IPS-18a (cell line): Measurements from ENCODE around the gene HCN2.

ENCODE experiments used
- H3K27ac ChIP-seq: one replicate; pipeline ENCODE4 v1.5.1; 2013; ENCODE audit warnings: low read length
- H3K27me3 ChIP-seq: one replicate; pipeline ENCODE4 v1.6.1; 2013; ENCODE audit warnings: mild to moderate bottlenecking, low read length; ENCODE audit not compliant: control insufficient read depth, insufficient read depth
- H3K36me3 ChIP-seq: one replicate; pipeline ENCODE4 v1.6.1; 2013; ENCODE audit warnings: low read depth, low read length; ENCODE audit not compliant: control insufficient read depth
- H3K4me1 ChIP-seq: one replicate; pipeline ENCODE4 v1.6.1; 2013; ENCODE audit warnings: low read depth, low read length; ENCODE audit not compliant: control insufficient read depth
- H3K4me3 ChIP-seq: one replicate; pipeline ENCODE4 v1.5.1; 2013; ENCODE audit warnings: low read length
- H3K9ac ChIP-seq: one replicate; pipeline ENCODE4 v1.6.1; 2013; ENCODE audit warnings: mild to moderate bottlenecking, low read length, moderate library complexity
- H3K9me3 ChIP-seq: one replicate; pipeline ENCODE4 v1.6.1; 2013; ENCODE audit warnings: low read depth, low read length; ENCODE audit not compliant: control insufficient read depth

Gene HCN2

DNA sequence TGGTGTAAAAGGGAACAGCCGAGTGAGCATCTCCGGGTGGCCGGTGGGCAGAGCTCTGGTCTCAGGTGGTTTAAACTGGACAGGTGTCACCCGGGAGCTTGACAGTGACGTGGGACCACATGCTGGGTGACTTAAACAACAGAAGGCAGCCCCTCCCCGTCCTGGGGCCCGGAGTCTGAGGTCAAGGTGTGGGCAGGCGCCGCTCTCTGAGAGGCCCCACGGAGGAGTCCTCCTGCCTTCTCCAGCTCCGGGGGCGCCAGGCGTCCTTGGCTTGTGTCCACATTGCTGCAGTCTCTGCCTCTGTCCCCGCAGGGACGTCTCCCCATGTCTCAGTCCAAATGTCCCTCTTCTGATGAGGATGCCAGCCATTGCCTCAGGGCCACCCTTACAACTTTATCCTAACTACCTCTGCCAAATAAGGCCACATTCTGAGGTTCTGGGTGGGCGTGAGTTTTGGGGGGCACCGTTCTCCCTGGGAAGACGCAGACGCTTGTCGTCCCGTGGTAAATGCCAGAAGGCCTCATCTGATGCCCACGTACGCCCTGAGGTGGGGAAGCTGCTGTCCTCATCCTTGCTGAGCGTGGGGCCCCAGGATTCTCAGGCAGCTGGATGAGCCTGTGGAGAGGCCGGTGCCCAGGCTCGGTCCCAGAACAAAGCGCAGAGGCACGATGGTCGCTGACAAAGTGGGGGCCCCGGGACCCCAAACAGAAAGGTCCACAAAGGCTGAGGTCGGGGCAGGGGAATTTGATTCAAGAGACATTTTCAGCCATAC lies 32.9 kb upstream of the HCN2 start:
- Histone ChIP-seq H3K9me3 (no peaks in the 10 kb centered on the region), H3K4me1 (no peaks in the 10 kb centered on the region), H3K4me3 (no peak overlapping the region), H3K9ac (no peak overlapping the region), H3K36me3 (no peaks in the 10 kb centered on the region), H3K27me3 (no peaks in the 10 kb centered on the region), H3K27ac (no peak overlapping the region)

DNA sequence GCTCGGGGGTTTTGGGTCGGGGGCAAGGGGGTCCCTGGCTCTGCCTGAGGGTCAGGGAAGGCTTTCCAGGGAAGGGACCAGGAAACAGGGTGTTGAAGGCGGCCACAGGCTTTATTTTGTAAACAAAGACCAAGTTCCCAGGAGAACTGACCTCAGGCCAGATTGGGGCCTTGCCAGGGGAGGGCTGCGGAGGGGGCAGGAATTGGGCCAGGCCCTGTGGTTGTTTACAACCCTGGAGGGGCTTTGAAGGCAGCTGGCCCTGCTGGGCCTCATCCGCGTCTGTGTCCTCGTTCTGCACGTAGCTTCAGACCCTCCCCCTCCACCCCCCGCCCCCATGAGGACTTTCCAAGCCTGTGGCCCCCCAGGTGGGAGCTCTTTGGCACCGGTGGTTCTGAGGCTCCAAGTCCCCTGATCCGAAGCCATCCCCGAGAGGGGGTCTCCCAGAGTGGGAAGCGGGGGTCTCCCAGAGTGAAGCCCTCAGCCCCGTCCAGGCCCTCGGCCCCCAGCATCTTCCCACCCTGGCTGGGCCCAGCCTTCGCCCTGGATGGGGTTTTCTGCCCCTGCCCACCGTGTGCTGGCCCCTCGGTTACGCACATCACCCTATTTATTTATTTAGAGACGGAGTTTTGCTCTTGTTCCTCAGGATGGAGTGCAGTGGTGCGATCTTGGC lies 30.8 kb upstream of the HCN2 start:
- no peak overlapping the region for H3K27ac ChIP-seq
- H3K36me3 ChIP-seq = no peaks in the 10 kb centered on the region
- H3K4me1 ChIP-seq = no peaks in the 10 kb centered on the region
- no peaks in the 10 kb centered on the region for H3K27me3 ChIP-seq
- H3K4me3 ChIP-seq = no peak overlapping the region
- H3K9me3 ChIP-seq = no peaks in the 10 kb centered on the region
- H3K9ac ChIP-seq = no peak overlapping the region

DNA sequence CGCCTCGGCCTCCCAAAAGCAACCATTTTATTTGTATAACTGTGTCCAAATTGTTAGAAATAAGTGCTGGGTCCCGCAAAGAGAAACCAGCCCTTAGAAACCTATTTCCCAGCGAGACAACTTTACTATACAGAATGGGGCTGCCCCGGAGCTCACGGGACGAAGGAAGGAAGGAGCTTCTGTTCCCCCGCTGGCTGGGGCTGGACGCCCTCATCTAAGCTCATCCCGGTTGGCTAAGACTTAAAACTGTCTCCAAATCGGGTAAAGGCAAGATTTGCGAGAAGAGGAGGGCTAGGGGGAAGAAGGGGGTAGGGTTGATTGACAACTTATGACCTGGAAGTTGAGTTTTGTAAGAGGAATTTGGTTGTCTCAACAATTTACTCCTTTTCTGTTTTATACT lies 29.6 kb upstream of the HCN2 start:
- Histone ChIP-seq H3K4me1 (no peaks in the 10 kb centered on the region), H3K27ac (no peak overlapping the region), H3K9ac (no peak overlapping the region), H3K4me3 (no peak overlapping the region), H3K27me3 (no peaks in the 10 kb centered on the region), H3K9me3 (no peaks in the 10 kb centered on the region), H3K36me3 (no peaks in the 10 kb centered on the region)

DNA sequence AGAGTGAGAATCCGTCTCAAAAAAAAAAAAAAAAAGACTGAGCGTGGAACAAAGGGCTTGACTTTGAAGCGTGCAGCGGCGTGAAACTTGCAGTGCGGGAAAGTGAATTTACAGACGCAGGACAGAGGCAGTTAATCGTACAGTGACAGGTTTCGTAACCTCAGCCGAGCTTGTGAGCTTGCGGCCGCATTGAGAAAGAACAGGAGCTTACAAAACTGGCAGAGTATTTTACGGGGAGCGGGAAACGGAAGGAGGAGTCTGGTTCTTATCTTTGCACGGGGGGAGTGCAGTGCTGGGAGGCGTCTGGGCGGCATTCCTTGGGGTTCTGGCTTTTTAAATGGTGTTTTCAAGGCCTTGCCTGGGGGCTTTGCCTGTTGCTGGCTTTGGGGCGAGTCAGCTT lies 23.3 kb upstream of the HCN2 start:
- Histone ChIP-seq H3K27me3 (peaks cover 7% of the 10 kb centered on the region), H3K9ac (no peak overlapping the region), H3K36me3 (no peaks in the 10 kb centered on the region), H3K4me1 (peaks cover 7% of the 10 kb centered on the region), H3K9me3 (no peaks in the 10 kb centered on the region), H3K4me3 (no peak overlapping the region), H3K27ac (no peak overlapping the region)

DNA sequence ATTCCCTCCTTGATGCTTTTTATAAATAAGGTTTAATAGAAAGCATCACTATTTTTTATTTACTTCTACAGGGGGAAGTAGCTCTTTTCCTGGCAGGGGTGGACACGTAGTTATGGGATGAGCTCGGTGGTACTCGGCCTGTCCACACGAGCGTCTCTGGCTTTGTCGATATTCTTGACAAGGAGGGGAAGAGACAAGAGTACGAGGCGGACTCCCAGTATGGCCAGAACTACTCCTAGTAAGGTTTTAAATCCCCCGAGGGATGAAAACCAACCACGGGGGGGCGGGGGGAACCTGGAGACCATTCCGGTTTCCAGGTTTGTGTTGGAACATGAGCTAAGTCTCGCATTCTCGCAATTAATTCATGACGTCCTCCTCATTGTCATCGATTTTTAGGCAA lies 22.8 kb upstream of the HCN2 start:
- Histone ChIP-seq H3K9ac (no peak overlapping the region), H3K4me3 (no peak overlapping the region), H3K4me1 (peaks cover 7% of the 10 kb centered on the region), H3K27ac (no peak overlapping the region), H3K36me3 (no peaks in the 10 kb centered on the region), H3K27me3 (peaks cover 8% of the 10 kb centered on the region), H3K9me3 (no peaks in the 10 kb centered on the region)

DNA sequence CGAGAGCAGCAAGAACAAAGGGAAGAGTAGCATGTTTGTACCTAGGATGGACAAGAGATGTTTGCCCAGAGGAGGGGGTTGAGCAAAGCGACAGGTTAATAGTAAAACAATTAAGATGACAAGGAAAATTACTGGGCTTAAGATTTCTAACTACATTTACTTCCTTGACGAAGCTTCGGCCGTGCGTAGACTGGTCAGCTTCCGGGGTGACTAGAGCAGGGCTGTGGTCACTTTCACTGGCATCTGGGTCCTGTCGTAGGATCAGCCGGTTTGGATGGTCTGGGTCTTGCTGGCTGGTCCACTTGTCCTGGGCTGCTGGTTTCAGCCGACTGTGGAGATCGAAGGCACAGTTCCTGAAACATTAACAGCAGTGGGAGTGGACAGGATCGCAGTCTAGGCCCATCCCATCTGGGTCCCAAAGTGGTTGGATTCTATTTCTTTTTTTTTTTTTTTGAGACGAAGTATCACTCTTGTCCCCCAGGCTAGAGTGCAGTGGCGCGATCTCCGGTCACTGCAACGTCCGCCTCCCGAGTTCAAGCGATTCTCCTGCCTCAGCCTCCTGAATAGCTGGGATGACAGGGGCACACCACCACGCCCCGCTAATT lies 22.3 kb upstream of the HCN2 start:
- Histone ChIP-seq H3K9ac (no peak overlapping the region), H3K27me3 (peaks cover 8% of the 10 kb centered on the region), H3K9me3 (no peaks in the 10 kb centered on the region), H3K36me3 (no peaks in the 10 kb centered on the region), H3K4me1 (peaks cover 7% of the 10 kb centered on the region), H3K4me3 (no peak overlapping the region), H3K27ac (no peak overlapping the region)

DNA sequence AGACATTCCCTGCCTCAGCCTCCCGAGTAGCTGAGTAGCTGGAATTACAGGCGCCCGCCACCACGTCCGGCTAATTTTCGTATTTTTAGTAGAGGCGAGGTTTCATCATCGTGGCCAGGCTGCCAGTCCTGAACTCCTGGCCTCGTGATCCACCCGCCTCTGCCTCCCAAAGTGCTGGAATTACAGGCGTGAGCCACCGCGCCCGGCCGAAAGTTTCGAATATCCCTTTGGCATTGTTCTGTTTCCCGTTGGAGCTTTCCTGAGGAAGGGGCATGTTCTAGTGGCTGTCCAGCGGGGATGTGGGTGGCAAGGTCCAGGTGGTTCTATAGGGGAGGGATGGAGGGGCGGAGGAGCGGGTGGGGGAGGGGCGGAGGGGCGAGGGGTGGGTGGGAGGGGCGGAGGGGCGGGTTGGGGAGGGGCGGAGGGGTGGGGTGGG lies 19.4 kb upstream of the HCN2 start:
- Histone ChIP-seq H3K9me3 (no peaks in the 10 kb centered on the region), H3K4me1 (peaks cover 15% of the 10 kb centered on the region), H3K27ac (no peak overlapping the region), H3K9ac (no peak overlapping the region), H3K36me3 (no peaks in the 10 kb centered on the region), H3K4me3 (no peak overlapping the region), H3K27me3 (peaks cover 8% of the 10 kb centered on the region)

DNA sequence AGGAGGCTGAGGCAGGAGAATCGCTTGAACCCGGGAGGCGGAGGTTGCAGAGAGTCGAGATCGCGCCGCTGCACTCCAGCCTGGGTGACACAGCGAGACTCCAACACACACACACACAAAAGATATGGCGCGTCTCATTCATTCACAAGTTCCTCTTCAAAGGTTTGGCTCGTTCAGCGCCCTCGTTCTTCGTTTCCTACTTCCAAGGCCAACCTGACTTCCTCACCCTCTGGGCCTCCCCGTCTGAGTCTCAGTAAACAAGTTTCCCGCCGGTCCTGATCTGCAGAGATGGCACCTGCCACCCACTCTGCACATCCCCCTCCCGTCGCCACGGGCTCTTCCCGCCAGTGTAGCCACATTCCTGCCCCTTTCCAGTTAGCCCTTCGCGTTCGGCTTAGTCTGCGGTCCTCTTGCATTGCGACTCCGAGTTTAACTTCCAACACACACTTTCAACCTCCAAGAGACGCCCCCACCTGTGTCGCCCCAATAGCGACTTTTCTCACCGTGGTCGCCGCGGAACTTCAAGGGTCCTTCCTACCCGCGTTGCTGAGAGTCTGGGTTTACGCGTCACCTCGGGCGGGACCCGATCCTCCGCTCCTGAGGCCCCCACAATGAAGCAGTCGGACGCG lies 18.6 kb upstream of the HCN2 start:
- peak overlapping the region; percentile 57 for H3K27ac ChIP-seq
- no peaks in the 10 kb centered on the region for H3K9me3 ChIP-seq

DNA sequence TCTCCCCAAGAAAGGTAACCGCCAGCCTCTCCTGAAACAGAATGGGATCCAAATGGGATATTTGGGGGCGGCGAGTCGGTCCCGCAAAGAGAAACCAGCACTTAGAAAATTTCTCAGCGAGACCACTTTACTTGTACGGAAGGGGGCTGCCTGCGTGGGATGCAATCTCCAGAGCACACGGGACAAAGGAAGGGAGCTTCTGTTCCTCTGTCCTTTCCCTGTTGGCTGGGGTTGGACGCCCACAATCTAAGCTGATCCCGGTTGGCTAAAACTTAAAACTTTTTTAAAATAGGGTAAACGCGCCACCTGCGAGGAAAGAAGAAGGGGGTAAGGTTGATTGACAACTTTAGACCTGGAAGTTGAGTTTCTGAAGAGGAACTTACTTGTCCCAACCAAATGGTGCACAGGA lies 18.1 kb upstream of the HCN2 start:
- Histone ChIP-seq H3K36me3 (no peaks in the 10 kb centered on the region), H3K9ac (peak overlapping the region; percentile 57), H3K4me1 (peaks cover 15% of the 10 kb centered on the region), H3K27me3 (peaks cover 8% of the 10 kb centered on the region), H3K27ac (peak overlapping the region; percentile 57), H3K9me3 (no peaks in the 10 kb centered on the region), H3K4me3 (peak overlapping the region; percentile 72)

More for the DNA sequence above, 18.6 kb upstream of the HCN2 start:
- Histone ChIP-seq H3K9ac (peak overlapping the region; percentile 57), H3K4me1 (peaks cover 15% of the 10 kb centered on the region), H3K4me3 (peak overlapping the region; percentile 72), H3K27me3 (peaks cover 8% of the 10 kb centered on the region), H3K36me3 (no peaks in the 10 kb centered on the region)

DNA sequence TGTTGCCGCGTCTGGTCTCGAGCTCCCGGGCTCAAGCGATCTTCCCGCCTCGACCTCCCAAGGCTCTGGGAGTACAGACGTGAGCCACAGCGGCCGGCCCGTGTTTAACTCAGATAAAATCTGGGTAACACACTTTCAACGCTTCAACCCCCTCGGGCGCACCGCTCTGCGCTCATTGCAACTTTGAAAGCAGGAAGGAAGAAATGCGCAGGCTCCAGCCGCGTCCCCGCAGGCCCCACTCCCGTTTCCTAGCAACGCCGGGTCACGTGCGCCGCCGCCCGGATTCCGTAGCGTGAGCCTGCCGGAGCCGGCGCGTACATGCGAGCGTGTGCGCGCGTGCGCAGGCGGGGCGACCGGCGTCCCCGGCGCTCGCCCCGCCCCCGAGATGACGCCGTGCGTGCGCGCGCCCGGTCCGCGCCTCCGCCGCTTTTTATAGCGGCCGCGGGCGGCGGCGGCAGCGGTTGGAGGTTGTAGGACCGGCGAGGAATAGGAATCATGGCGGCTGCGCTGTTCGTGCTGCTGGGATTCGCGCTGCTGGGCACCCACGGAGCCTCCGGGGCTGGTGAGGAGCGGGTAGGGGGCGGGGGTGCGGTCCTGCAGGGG lies 17.4 kb upstream of the HCN2 start, which contains the start of gene BSG:
BSG (plus strand) TSS at position 457 of the 603 bp plus-strand sequence; CDS start at position 496, 39 bp downstream.
- peak within 1 kb of the TSS; percentile 90 for H3K9ac ChIP-seq
- H3K4me1 ChIP-seq = peaks cover 15% of the 10 kb centered on the region
- H3K9me3 ChIP-seq = no peaks in the 10 kb centered on the region
- H3K27ac ChIP-seq = peak within 1 kb of the TSS; percentile 78
- no peaks in the 10 kb centered on the region for H3K36me3 ChIP-seq
- H3K4me3 ChIP-seq = peak within 1 kb of the TSS; percentile 90
- H3K27me3 ChIP-seq = peaks cover 8% of the 10 kb centered on the region
